Esophagus muscularis mucosa (tissue), 3 donors: ENCODE results near the gene RAB33A.

Experiments used
- CTCF ChIP-seq, 3 experiments: fragments of 200-600 bp in 2 of 3; fragments of 450-650 bp in 1 of 3; sonication (generic) in 2 of 3; IDR thresholded peaks; one replicate each; pipeline ENCODE4 v1.5.1; 2017 to 2019; ENCODE audit warnings: antibody characterized with exemption in 3 of 3, mild to moderate bottlenecking in 2 of 3, moderate library complexity in 1 of 3
- POLR2AphosphoS5 ChIP-seq, 2 donors: sonication (generic); formaldehyde crosslinking; IDR thresholded peaks; one replicate each; pipeline ENCODE4 v1.6.1; 2017; ENCODE audit warnings: antibody characterized with exemption in 2 of 2

- no peak for TF ChIP-seq CTCF (IDR thresholded peaks at IDR 0.05)
- TF ChIP-seq POLR2AphosphoS5 (IDR thresholded peaks at IDR 0.05) = no peak
Measured at GRCh38 chrX:130165181-130165702, 6.5 kb upstream of the RAB33A start.
